Right lobe of liver (tissue), 4 donors: Measurements from ENCODE around the gene RSRC1.

Experiments used
- POLR2A ChIP-seq: fragments of 450-650 bp; IDR thresholded peaks from one replicate; pipeline ENCODE4 v1.6.1; 2017; ENCODE audit warnings: antibody characterized with exemption, mild to moderate bottlenecking
- TF ChIP-seq, protein P1 (sequence below), 4 donors: fragments of 200-600 bp in 3 of 4; fragments of 450-650 bp in 1 of 4; IDR thresholded peaks; one replicate each; pipeline versions ENCODE4 v1.5.1 to v1.8.0; 2016 to 2022; ENCODE audit warnings: antibody characterized with exemption in 4 of 4, mild to moderate bottlenecking in 2 of 4
- donor health status: DM: no; HTN: no; CAD: no.
- donor health status: DM: no; HTN: no; CAD: no.
- donor health status: DM: no; HTN: yes; CAD: no.

DNA sequence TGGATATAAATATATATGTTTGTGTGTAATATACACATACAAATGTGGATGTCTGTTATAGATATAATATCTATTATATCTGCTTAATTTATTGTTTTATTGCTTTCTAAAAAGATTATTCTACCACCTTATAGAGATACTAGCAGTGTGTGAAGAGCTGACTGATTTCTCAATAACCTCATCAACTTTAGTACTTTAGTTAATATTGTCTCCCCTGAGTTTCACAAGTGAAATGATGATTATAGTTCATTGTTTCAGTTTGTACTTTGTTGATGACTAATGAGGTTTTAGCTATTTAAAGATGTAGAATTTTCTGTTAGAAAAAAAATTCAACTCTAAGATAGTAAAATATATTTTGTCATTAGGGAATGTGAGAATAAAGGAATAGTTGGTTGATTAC, 11.4 kb downstream of the RSRC1 start:
- TF ChIP-seq, protein P1, sequence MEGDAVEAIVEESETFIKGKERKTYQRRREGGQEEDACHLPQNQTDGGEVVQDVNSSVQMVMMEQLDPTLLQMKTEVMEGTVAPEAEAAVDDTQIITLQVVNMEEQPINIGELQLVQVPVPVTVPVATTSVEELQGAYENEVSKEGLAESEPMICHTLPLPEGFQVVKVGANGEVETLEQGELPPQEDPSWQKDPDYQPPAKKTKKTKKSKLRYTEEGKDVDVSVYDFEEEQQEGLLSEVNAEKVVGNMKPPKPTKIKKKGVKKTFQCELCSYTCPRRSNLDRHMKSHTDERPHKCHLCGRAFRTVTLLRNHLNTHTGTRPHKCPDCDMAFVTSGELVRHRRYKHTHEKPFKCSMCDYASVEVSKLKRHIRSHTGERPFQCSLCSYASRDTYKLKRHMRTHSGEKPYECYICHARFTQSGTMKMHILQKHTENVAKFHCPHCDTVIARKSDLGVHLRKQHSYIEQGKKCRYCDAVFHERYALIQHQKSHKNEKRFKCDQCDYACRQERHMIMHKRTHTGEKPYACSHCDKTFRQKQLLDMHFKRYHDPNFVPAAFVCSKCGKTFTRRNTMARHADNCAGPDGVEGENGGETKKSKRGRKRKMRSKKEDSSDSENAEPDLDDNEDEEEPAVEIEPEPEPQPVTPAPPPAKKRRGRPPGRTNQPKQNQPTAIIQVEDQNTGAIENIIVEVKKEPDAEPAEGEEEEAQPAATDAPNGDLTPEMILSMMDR (IDR thresholded peaks at IDR 0.05), result no peak
- no peak for TF ChIP-seq POLR2A
